Upper lobe of right lung (tissue), 1 donor: ENCODE measurements around the gene LAYN. TPM values are rescaled to one million over a fixed set of nuclear protein-coding genes. Genes with fewer than 3 reads are reported as not detected.

Experiments
- ATAC-seq: fragments of 200-7000 bp; cut with Tn5 transposase; one replicate; pipeline ENCODE4 v1.9.1; 2020; ENCODE audit warnings: mild to moderate bottlenecking, moderate library complexity
- DNase-seq: peaks from one replicate; pipeline ENCODE4 v3.0.0-alpha.2; 2020
- H3K27ac ChIP-seq: fragments of 200-600 bp; one replicate; pipeline ENCODE4 v1.8.0; 2022
- H3K27me3 ChIP-seq: fragments of 200-600 bp; one replicate; pipeline ENCODE4 v1.8.0; 2022; ENCODE audit warnings: mild to moderate bottlenecking
- H3K36me3 ChIP-seq: fragments of 200-600 bp; one replicate; pipeline ENCODE4 v1.8.0; 2022
- H3K4me1 ChIP-seq: fragments of 200-600 bp; one replicate; pipeline ENCODE4 v1.8.0; 2022
- H3K4me3 ChIP-seq: fragments of 200-600 bp; one replicate; pipeline ENCODE4 v1.8.0; 2022; ENCODE audit warnings: mild to moderate bottlenecking
- H3K9me3 ChIP-seq: fragments of 200-600 bp; one replicate; pipeline ENCODE4 v1.8.0; 2022
- CTCF ChIP-seq: fragments of 200-600 bp; IDR thresholded peaks from one replicate; pipeline ENCODE4 v1.8.0; 2022; ENCODE audit warnings: antibody characterized with exemption
- intact Hi-C: fragments of 100-400 bp; cut with DNase I; formaldehyde crosslinking; loops from one replicate; pipeline ENCODE4 v1.11.0; 2022
- total RNA-seq: library from RNA; stranded (reverse); fragmentation: NEBNext Ultra II Directional; extraction: Animal tissue kit (Norgen Biotek cat#: 25700); gene quantifications from one replicate; pipeline ENCODE4 v1.2.1, GENCODE V29; 2021
- donor health status: DM: no; HTN: yes; CAD: no; lungs with severe emphysema.

Gene LAYN
- total RNA-seq, 1 donor from 2014 or later: 17.5 TPM

DNA sequence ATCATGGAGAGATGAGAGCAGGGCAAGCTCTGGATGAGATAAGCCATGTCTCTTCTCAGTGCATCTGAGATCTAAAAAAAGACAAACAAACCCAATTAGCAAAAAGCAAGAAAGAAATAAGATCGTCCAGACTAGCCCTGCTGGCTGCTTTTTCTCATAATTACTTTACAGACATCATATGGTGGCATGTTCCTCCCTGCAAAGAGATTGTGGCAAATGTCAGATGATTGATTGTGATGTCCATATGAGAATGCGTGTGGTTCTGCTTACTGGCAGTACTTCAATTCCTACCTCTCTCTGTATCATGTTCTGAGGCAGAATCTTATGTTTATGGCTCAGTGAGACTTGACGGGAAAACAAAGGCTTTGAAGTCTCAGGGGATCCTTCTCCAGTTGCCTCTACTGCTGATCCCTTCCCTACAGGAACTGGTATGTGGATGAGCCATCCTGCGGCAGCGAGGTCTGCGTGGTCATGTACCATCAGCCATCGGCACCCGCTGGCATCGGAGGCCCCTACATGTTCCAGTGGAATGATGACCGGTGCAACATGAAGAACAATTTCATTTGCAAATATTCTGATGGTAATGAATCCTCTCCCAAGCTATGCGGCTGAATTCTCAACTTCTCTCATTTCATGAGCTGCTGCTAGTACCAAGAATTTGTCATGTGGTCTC lies 8.8 kb downstream of the LAYN start:
- no peak for DNase-seq
- no peaks in the 10 kb centered on the region for H3K4me1 ChIP-seq
- intact Hi-C loops: no loop called here

DNA sequence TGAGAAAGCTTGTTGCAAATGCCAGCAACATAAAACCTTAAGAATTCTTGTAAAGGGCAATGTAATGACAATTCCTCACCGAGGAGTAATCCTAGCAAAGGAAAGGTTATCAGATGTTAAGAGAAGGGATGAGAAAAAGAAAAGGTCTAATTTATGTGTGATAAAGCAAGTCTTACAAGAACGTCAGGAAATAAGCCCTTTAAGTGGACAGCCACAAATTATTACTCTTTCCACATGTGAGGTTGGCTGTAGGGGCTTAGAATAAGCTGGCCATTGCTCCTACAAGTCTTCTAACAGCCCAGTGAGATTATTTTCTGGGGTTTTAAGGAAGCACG lies 9.3 kb downstream of the LAYN start:
- Histone ChIP-seq H3K36me3 (no peaks in the 10 kb centered on the region), H3K4me3 (no peak overlapping the region), H3K9me3 (no peaks in the 10 kb centered on the region), H3K27ac (no peak overlapping the region), H3K27me3 (no peaks in the 10 kb centered on the region), H3K4me1 (no peaks in the 10 kb centered on the region)
- ATAC-seq (no peak), DNase-seq (no peak)
- TF ChIP-seq CTCF: no peak
- intact Hi-C loops: no loop called here

More for the DNA sequence above, 8.8 kb downstream of the LAYN start:
- Histone ChIP-seq H3K27me3 (no peaks in the 10 kb centered on the region), H3K27ac (no peak overlapping the region), H3K4me3 (no peak overlapping the region), H3K9me3 (no peaks in the 10 kb centered on the region), H3K36me3 (no peaks in the 10 kb centered on the region)
- no peak for ATAC-seq
- no peak for TF ChIP-seq CTCF

- H3K36me3 ChIP-seq: no peaks in the 10 kb centered on the region
- H3K27ac ChIP-seq: no peak overlapping the region
- no peak overlapping the region for H3K4me3 ChIP-seq
- ATAC-seq: no peak
- no peaks in the 10 kb centered on the region for H3K27me3 ChIP-seq
- H3K9me3 ChIP-seq: no peaks in the 10 kb centered on the region
- DNase-seq: no peak
- no peak for TF ChIP-seq CTCF
- H3K4me1 ChIP-seq: no peaks in the 10 kb centered on the region
- intact Hi-C loops: no loop called here
Observed at GRCh38 chr11:111550258-111550657, 9.7 kb downstream of the LAYN start.

DNA sequence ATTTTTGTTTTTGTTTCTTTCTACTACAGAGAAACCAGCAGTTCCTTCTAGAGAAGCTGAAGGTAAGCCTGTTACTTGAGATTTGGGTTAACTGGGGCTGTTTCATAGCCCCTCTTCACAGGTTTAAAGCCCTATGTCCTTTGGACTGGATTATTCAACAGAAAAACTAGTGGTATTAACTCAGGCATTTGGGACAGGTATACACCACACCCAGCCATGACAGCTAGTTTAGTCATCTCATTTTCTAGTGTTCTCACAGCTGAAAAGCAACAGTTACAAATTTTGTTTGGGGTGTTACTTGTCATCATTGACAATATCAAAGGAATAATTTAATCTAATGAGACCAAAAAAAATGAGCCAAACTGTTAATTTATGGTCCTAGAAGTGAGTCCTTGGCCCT lies 14.0 kb downstream of the LAYN start:
- Histone ChIP-seq H3K27me3 (no peaks in the 10 kb centered on the region), H3K36me3 (no peaks in the 10 kb centered on the region), H3K4me1 (no peaks in the 10 kb centered on the region), H3K9me3 (no peaks in the 10 kb centered on the region), H3K27ac (no peak overlapping the region), H3K4me3 (no peak overlapping the region)
- intact Hi-C loops: no loop called here
- DNase-seq (no peak), ATAC-seq (no peak)
- TF ChIP-seq CTCF: no peak

- Histone ChIP-seq H3K27me3 (no peaks in the 10 kb centered on the region), H3K27ac (no peak overlapping the region), H3K36me3 (no peaks in the 10 kb centered on the region), H3K9me3 (no peaks in the 10 kb centered on the region), H3K4me1 (no peaks in the 10 kb centered on the region), H3K4me3 (no peak overlapping the region)
- no peak for ATAC-seq
- intact Hi-C loops: no loop called here
- DNase-seq: no peak
- no peak for TF ChIP-seq CTCF
Observed at GRCh38 chr11:111555255-111555654, 14.7 kb downstream of the LAYN start.
